H9 (cell line): ENCODE results near the gene OCRL. TPM values are rescaled to one million over a fixed set of nuclear protein-coding genes. Genes with fewer than 3 reads are reported as not detected.
"Not testable (repeated sequence)": the region's sequence is repeated elsewhere in the genome, so short reads cannot be mapped to it uniquely, and the experiment has no call there.

Experiments used
- DNase-seq: peaks from one replicate; pipeline ENCODE4 v3.0.0-alpha.2; 2017
- H2AFZ ChIP-seq: one replicate; pipeline ENCODE4 v1.6.1; 2013; ENCODE audit warnings: mild to moderate bottlenecking, low read length, control low read depth, moderate library complexity
- H2AK5ac ChIP-seq: 2 replicates; pipeline ENCODE4 v1.6.1; 2013; ENCODE audit warnings: low read length, control low read depth, mixed read lengths; ENCODE audit not compliant: insufficient read length
- H2BK120ac ChIP-seq: one replicate; pipeline ENCODE4 v1.6.1; 2013; ENCODE audit warnings: low read depth, mild to moderate bottlenecking, low read length, control low read depth, inconsistent platforms; ENCODE audit not compliant: poor library complexity, severe bottlenecking
- H2BK12ac ChIP-seq: 2 replicates; pipeline ENCODE4 v1.6.1; 2013; ENCODE audit warnings: low read length, control low read depth, mixed read lengths, low read depth; ENCODE audit not compliant: insufficient read length
- H2BK15ac ChIP-seq: 2 replicates; pipeline ENCODE4 v1.6.1; 2013; ENCODE audit warnings: low read depth, low read length, control low read depth
- H2BK20ac ChIP-seq: one replicate; pipeline ENCODE4 v1.6.1; 2013; ENCODE audit warnings: low read depth, mild to moderate bottlenecking, low read length, control low read depth, inconsistent platforms; ENCODE audit not compliant: poor library complexity, severe bottlenecking
- H2BK5ac ChIP-seq: 2 replicates; pipeline ENCODE4 v1.6.1; 2013; ENCODE audit warnings: low read length, control low read depth, mixed read lengths; ENCODE audit not compliant: insufficient read length
- H3K14ac ChIP-seq: 2 replicates; pipeline ENCODE4 v1.6.1; 2013; ENCODE audit warnings: low read length, control low read depth; ENCODE audit not compliant: insufficient read depth
- H3K18ac ChIP-seq: 2 replicates; pipeline ENCODE4 v1.6.1; 2013; ENCODE audit warnings: low read depth, mild to moderate bottlenecking, mixed read lengths, low read length, control low read depth; ENCODE audit not compliant: insufficient read length
- H3K23ac ChIP-seq: 2 replicates; pipeline ENCODE4 v1.6.1; 2013; ENCODE audit warnings: low read length, control low read depth, mixed read lengths, low read depth; ENCODE audit not compliant: insufficient read length
- H3K23me2 ChIP-seq: 2 replicates; pipeline ENCODE4 v1.6.1; 2013; ENCODE audit warnings: low read depth, mild to moderate bottlenecking, mixed read lengths, low read length, control low read depth; ENCODE audit not compliant: insufficient read length, poor library complexity, severe bottlenecking
- H3K27ac ChIP-seq: 2 replicates; pipeline ENCODE4 v1.5.1; 2013; ENCODE audit warnings: low read length, control low read depth, mixed read lengths, low read depth; ENCODE audit not compliant: insufficient read length
- H3K27me3 ChIP-seq: 2 replicates; pipeline ENCODE4 v1.6.1; 2013; ENCODE audit warnings: low read length, control low read depth, inconsistent platforms; ENCODE audit not compliant: insufficient read depth
- H3K4ac ChIP-seq: 2 replicates; pipeline ENCODE4 v1.6.1; 2013; ENCODE audit warnings: low read depth, mild to moderate bottlenecking, control low read depth, inconsistent platforms, low read length, moderate library complexity
- H3K4me1 ChIP-seq: 2 replicates; pipeline ENCODE4 v1.6.1; 2013; ENCODE audit warnings: low read length, control low read depth, inconsistent platforms; ENCODE audit not compliant: insufficient read depth
- H3K4me2 ChIP-seq: 2 replicates; pipeline ENCODE4 v1.6.1; 2013; ENCODE audit warnings: low read length, control low read depth, mixed read lengths; ENCODE audit not compliant: insufficient read length, insufficient read depth
- H3K56ac ChIP-seq: 2 replicates; pipeline ENCODE4 v1.6.1; 2013; ENCODE audit warnings: low read depth, mild to moderate bottlenecking, mixed read lengths, low read length, control low read depth; ENCODE audit not compliant: insufficient read length
- H3K79me1 ChIP-seq: 2 replicates; pipeline ENCODE4 v1.6.1; 2013; ENCODE audit warnings: low read depth, mild to moderate bottlenecking, moderate library complexity, low read length, control low read depth, inconsistent platforms; ENCODE audit not compliant: insufficient read depth, poor library complexity, severe bottlenecking
- H3K79me2 ChIP-seq: 2 replicates; pipeline ENCODE4 v1.6.1; 2013; ENCODE audit warnings: low read length, control low read depth, inconsistent platforms; ENCODE audit not compliant: insufficient read depth
- H3K9ac ChIP-seq: 2 replicates; pipeline ENCODE4 v1.6.1; 2013; ENCODE audit warnings: low read length, control low read depth, mixed read lengths; ENCODE audit not compliant: insufficient read length; ENCODE audit errors: extremely low read depth
- H3K9me3 ChIP-seq: one replicate; pipeline ENCODE4 v1.6.1; 2013; ENCODE audit warnings: low read depth, low read length, inconsistent platforms; ENCODE audit not compliant: control insufficient read depth
- H3T11ph ChIP-seq: one replicate; pipeline ENCODE4 v1.6.1; 2013; ENCODE audit warnings: mild to moderate bottlenecking, low read length, control low read depth, inconsistent platforms
- H4K20me1 ChIP-seq: one replicate; pipeline ENCODE4 v1.6.1; 2013; ENCODE audit not compliant: control insufficient read depth, insufficient read length, insufficient read depth
- H4K5ac ChIP-seq: 2 replicates; pipeline ENCODE4 v1.6.1; 2013; ENCODE audit warnings: low read depth, mild to moderate bottlenecking, mixed read lengths, low read length, control low read depth; ENCODE audit not compliant: insufficient read length
- H4K8ac ChIP-seq: replicated peaks from 2 replicates; pipeline ENCODE4 v1.6.1; 2013; ENCODE audit warnings: low read length, control low read depth, mixed read lengths, low read depth; ENCODE audit not compliant: insufficient read length
- H4K91ac ChIP-seq: 2 replicates; pipeline ENCODE4 v1.6.1; 2013; ENCODE audit warnings: low read depth, mild to moderate bottlenecking, moderate library complexity, mixed read lengths, low read length, control low read depth; ENCODE audit not compliant: insufficient read length
- H3K27ac Mint-ChIP-seq, 3 experiments: 2 replicates in 2 of 3; 3 replicates in 1 of 3; pipeline ENCODE4 v1.8.0; 2020 to 2021; ENCODE audit warnings: mixed read lengths in 3 of 3, mild to moderate bottlenecking in 1 of 3, moderate library complexity in 1 of 3
- H3K27me3 Mint-ChIP-seq: 2 replicates; pipeline ENCODE4 v1.8.0; 2021; ENCODE audit warnings: low read depth, mild to moderate bottlenecking, moderate library complexity, mixed read lengths
- H3K36me3 Mint-ChIP-seq, 3 experiments: 2 replicates in 2 of 3; 3 replicates in 1 of 3; pipeline ENCODE4 v1.8.0; 2020 to 2021; ENCODE audit warnings: low read depth in 3 of 3, mixed read lengths in 3 of 3; ENCODE audit not compliant: insufficient read depth in 1 of 3
- H3K4me1 Mint-ChIP-seq, 2 experiments: 2 replicates each; pipeline ENCODE4 v1.8.0; 2020; ENCODE audit warnings: mixed read lengths in 2 of 2
- H3K4me3 Mint-ChIP-seq, 2 experiments: 2 replicates in 1 of 2; 3 replicates in 1 of 2; pipeline ENCODE4 v1.8.0; 2020 to 2021; ENCODE audit warnings: mild to moderate bottlenecking in 2 of 2, mixed read lengths in 2 of 2, moderate library complexity in 1 of 2
- H3K9me3 Mint-ChIP-seq, 2 experiments: 2 replicates in 1 of 2; 3 replicates in 1 of 2; pipeline ENCODE4 v1.8.0; 2020; ENCODE audit warnings: mild to moderate bottlenecking in 2 of 2, mixed read lengths in 2 of 2, moderate library complexity in 1 of 2
- WGBS: extraction: QIAGEN DNeasy Blood & Tissue Kit; methylation state at CpG from one replicate; pipeline ENCODE4 v1.1.7; 2013; ENCODE audit warnings: missing lambda C conversion rate, low lambda C conversion rate, mixed read lengths; ENCODE audit not compliant: insufficient read length; ENCODE audit errors: extremely low coverage; 5-methylcytosine and 5-hydroxymethylcytosine counted together
- total RNA-seq: library from RNA; stranded (reverse); gene quantifications from 2 replicates; pipeline ENCODE4 v1.2.1, GENCODE V29; 2021
- TF ChIP-seq, protein P1 (sequence below): fragments of 200-600 bp; sonication (generic); conservative IDR thresholded peaks from 3 replicates; pipeline ENCODE4 v1.8.0; 2021; ENCODE audit warnings: antibody characterized with exemption, mild to moderate bottlenecking

OCRL gene
- total RNA-seq, 1 experiment from 2014 or later, result 31.4 TPM

GRCh38 chrX:129561453-129561852 is 21.4 kb downstream of the OCRL start:
- no peak overlapping the region for H3K14ac ChIP-seq
- no peaks in the 10 kb centered on the region for H3K4me1 ChIP-seq
- no peak overlapping the region for H2AFZ ChIP-seq
- no peak overlapping the region for H3K56ac ChIP-seq
- H3K9me3 ChIP-seq, result no peaks in the 10 kb centered on the region
- no peak overlapping the region for H2BK12ac ChIP-seq
- peaks cover 34 to 80% (median 73%) of the 10 kb centered on the region in 3 experiments for H3K36me3 Mint-ChIP-seq
- no peak overlapping the region for H3K27ac Mint-ChIP-seq
- H4K91ac ChIP-seq, result no peak overlapping the region
- no peak overlapping the region for H2BK20ac ChIP-seq
- H2AK5ac ChIP-seq, result no peak overlapping the region
- H3K4ac ChIP-seq, result no peak overlapping the region
- no peak overlapping the region for H3T11ph ChIP-seq
- H3K4me3 Mint-ChIP-seq, result no peak overlapping the region
- H4K8ac ChIP-seq, result no peak overlapping the region
- H3K23ac ChIP-seq, result no peak overlapping the region
- H3K27me3 ChIP-seq, result no peaks in the 10 kb centered on the region
- TF ChIP-seq, protein P1, sequence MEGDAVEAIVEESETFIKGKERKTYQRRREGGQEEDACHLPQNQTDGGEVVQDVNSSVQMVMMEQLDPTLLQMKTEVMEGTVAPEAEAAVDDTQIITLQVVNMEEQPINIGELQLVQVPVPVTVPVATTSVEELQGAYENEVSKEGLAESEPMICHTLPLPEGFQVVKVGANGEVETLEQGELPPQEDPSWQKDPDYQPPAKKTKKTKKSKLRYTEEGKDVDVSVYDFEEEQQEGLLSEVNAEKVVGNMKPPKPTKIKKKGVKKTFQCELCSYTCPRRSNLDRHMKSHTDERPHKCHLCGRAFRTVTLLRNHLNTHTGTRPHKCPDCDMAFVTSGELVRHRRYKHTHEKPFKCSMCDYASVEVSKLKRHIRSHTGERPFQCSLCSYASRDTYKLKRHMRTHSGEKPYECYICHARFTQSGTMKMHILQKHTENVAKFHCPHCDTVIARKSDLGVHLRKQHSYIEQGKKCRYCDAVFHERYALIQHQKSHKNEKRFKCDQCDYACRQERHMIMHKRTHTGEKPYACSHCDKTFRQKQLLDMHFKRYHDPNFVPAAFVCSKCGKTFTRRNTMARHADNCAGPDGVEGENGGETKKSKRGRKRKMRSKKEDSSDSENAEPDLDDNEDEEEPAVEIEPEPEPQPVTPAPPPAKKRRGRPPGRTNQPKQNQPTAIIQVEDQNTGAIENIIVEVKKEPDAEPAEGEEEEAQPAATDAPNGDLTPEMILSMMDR, result no peak
- no peak overlapping the region for H2BK5ac ChIP-seq
- no peak overlapping the region for H3K27ac ChIP-seq
- no peak overlapping the region for H3K9ac ChIP-seq
- no peak for DNase-seq
- no peaks in the 10 kb centered on the region for H4K20me1 ChIP-seq
- H2BK15ac ChIP-seq, result no peak overlapping the region
- WGBS, result no CpG with 5 or more reads among the region's 3 CpGs
- H3K4me2 ChIP-seq, result no peak overlapping the region
- no peaks in the 10 kb centered on the region for H3K23me2 ChIP-seq
- H3K27me3 Mint-ChIP-seq, result no peaks in the 10 kb centered on the region
- peaks cover 10 to 12% of the 10 kb centered on the region in 2 experiments for H3K4me1 Mint-ChIP-seq
- H3K9me3 Mint-ChIP-seq, result no peaks in the 10 kb centered on the region; a peak in 1 of 5 replicates
- no peaks in the 10 kb centered on the region for H3K79me2 ChIP-seq
- H3K79me1 ChIP-seq, result no peaks in the 10 kb centered on the region
- no peak overlapping the region for H3K18ac ChIP-seq
- no peak overlapping the region for H4K5ac ChIP-seq
- no peak overlapping the region for H2BK120ac ChIP-seq

GRCh38 chrX:129564345-129564744 is 24.3 kb downstream of the OCRL start:
- not testable (repeated sequence) for H2BK5ac ChIP-seq, H3K18ac ChIP-seq, H3K79me1 ChIP-seq, H3K4ac ChIP-seq, H2BK120ac ChIP-seq, H2BK15ac ChIP-seq, H4K20me1 ChIP-seq, H4K8ac ChIP-seq, H3T11ph ChIP-seq, H2BK20ac ChIP-seq, H2AK5ac ChIP-seq, H4K91ac ChIP-seq, H3K9me3 ChIP-seq, H3K23ac ChIP-seq, H3K56ac ChIP-seq, H3K27ac Mint-ChIP-seq, H3K14ac ChIP-seq, H2BK12ac ChIP-seq, DNase-seq, H3K27me3 Mint-ChIP-seq, H3K27ac ChIP-seq, H2AFZ ChIP-seq, H3K4me1 ChIP-seq, H3K9me3 Mint-ChIP-seq, H3K9ac ChIP-seq, H3K23me2 ChIP-seq, H3K4me2 ChIP-seq, H4K5ac ChIP-seq, H3K4me3 Mint-ChIP-seq, H3K79me2 ChIP-seq, H3K27me3 ChIP-seq
- Mint-ChIP-seq H3K4me1 (peaks cover 10 to 12% of the 10 kb centered on the region in 2 experiments), H3K36me3 (peaks cover 39 to 78% (median 75%) of the 10 kb centered on the region in 3 experiments)
- WGBS, result no CpG with 5 or more reads among the region's 5 CpGs
